CD14-positive monocyte (primary cell): ENCODE measurements around the gene DMRTC1. TPM values are rescaled to one million over a fixed set of nuclear protein-coding genes. Genes with fewer than 3 reads are reported as not detected.
"Not testable (repeated sequence)": the region's sequence is repeated elsewhere in the genome, so short reads cannot be mapped to it uniquely, and the experiment has no call there.

Experiments used
- DNase-seq, 3 donors: peaks; one replicate each; pipeline ENCODE4 v3.0.0-alpha.2; 2011 to 2022
- H2AFZ ChIP-seq: 2 replicates; pipeline ENCODE4 v1.6.0; 2012; ENCODE audit warnings: mild to moderate bottlenecking, low read depth, low read length, inconsistent platforms; ENCODE audit not compliant: insufficient read depth, poor library complexity, severe bottlenecking
- H3K27ac ChIP-seq, 2 donors: 1 replicate in 1 of 2; 2 replicates in 1 of 2; pipeline ENCODE4 v1.5.1; 2012 to 2013; ENCODE audit warnings: low read length in 2 of 2, control low read depth in 1 of 2, inconsistent platforms in 1 of 2, low read depth in 1 of 2, mild to moderate bottlenecking in 1 of 2
- H3K27me3 ChIP-seq, 2 donors: one replicate each; pipeline versions ENCODE4 v1.6.0 to v1.6.1; 2011 to 2013; ENCODE audit warnings: low read length in 2 of 2; ENCODE audit not compliant: control insufficient read depth in 2 of 2, insufficient read depth in 2 of 2
- H3K36me3 ChIP-seq, 2 donors: replicated peaks in 1 of 2; 1 replicate in 1 of 2; 2 replicates in 1 of 2; pipeline versions ENCODE4 v1.5.1 to v1.6.1; 2012 to 2013; ENCODE audit warnings: low read length in 2 of 2, control low read depth in 1 of 2, inconsistent platforms in 1 of 2, mild to moderate bottlenecking in 1 of 2; ENCODE audit not compliant: insufficient read depth in 2 of 2, control insufficient read depth in 1 of 2
- H3K4me1 ChIP-seq, 2 donors: 1 replicate in 1 of 2; 2 replicates in 1 of 2; pipeline versions ENCODE4 v1.5.1 to v1.6.1; 2012 to 2013; ENCODE audit warnings: low read length in 2 of 2, control low read depth in 1 of 2, inconsistent platforms in 1 of 2, mild to moderate bottlenecking in 1 of 2, moderate library complexity in 1 of 2; ENCODE audit not compliant: insufficient read depth in 2 of 2, control insufficient read depth in 1 of 2
- H3K4me2 ChIP-seq: replicated peaks from 2 replicates; pipeline ENCODE3; 2012; ENCODE audit warnings: low read length, moderate library complexity, mild to moderate bottlenecking; ENCODE audit not compliant: poor library complexity, severe bottlenecking; ENCODE audit errors: extremely low read depth
- H3K4me3 ChIP-seq, 3 experiments: fragments of 200-600 bp in 1 of 3; sonication (generic) in 1 of 3; replicated peaks in 1 of 3; 1 replicate in 2 of 3; 2 replicates in 1 of 3; pipeline ENCODE4 v1.5.1; 2011 to 2013; ENCODE audit warnings: low read length in 3 of 3, mild to moderate bottlenecking in 3 of 3, control low read depth in 2 of 3, low read depth in 2 of 3, inconsistent platforms in 1 of 3, moderate library complexity in 1 of 3
- H3K79me2 ChIP-seq: 2 replicates; pipeline ENCODE4 v1.6.0; 2012; ENCODE audit warnings: mild to moderate bottlenecking, control low read depth, inconsistent platforms, low read length, moderate library complexity; ENCODE audit not compliant: insufficient read depth
- H3K9ac ChIP-seq: 2 replicates; pipeline ENCODE4 v1.6.0; 2017; ENCODE audit warnings: low read length, mild to moderate bottlenecking; ENCODE audit not compliant: insufficient read depth, poor library complexity, severe bottlenecking
- H3K9me3 ChIP-seq, 2 donors: replicated peaks in 1 of 2; 1 replicate in 1 of 2; 2 replicates in 1 of 2; pipeline versions ENCODE4 v1.5.1 to v1.6.1; 2012 to 2013; ENCODE audit warnings: low read length in 2 of 2, control low read depth in 1 of 2; ENCODE audit not compliant: control insufficient read depth in 1 of 2, insufficient read depth in 1 of 2
- H4K20me1 ChIP-seq: 2 replicates; pipeline ENCODE4 v1.6.0; 2012; ENCODE audit warnings: mild to moderate bottlenecking, low read length, control low read depth, moderate library complexity; ENCODE audit not compliant: insufficient read depth
- H3K27ac Mint-ChIP-seq, 7 donors: one replicate each; pipeline ENCODE4 v1.8.0; 2020; ENCODE audit warnings: mild to moderate bottlenecking in 7 of 7, mixed read lengths in 7 of 7, moderate library complexity in 6 of 7, inconsistent platforms in 2 of 7
- H3K27me3 Mint-ChIP-seq, 3 donors: one replicate each; pipeline ENCODE4 v1.8.0; 2021 to 2022; ENCODE audit warnings: low read depth in 3 of 3, mild to moderate bottlenecking in 3 of 3, mixed read lengths in 3 of 3, moderate library complexity in 3 of 3, inconsistent platforms in 1 of 3
- H3K36me3 Mint-ChIP-seq, 2 donors: one replicate each; pipeline ENCODE4 v1.8.0; 2020; ENCODE audit warnings: mixed read lengths in 2 of 2, inconsistent platforms in 1 of 2, mild to moderate bottlenecking in 1 of 2
- H3K4me1 Mint-ChIP-seq: one replicate; pipeline ENCODE4 v1.8.0; 2020; ENCODE audit warnings: mild to moderate bottlenecking, mixed read lengths
- H3K4me3 Mint-ChIP-seq, 2 donors: one replicate each; pipeline ENCODE4 v1.8.0; 2020; ENCODE audit warnings: mild to moderate bottlenecking in 2 of 2, mixed read lengths in 2 of 2, moderate library complexity in 1 of 2
- H3K9me3 Mint-ChIP-seq, 7 donors: one replicate each; pipeline ENCODE4 v1.8.0; 2020 to 2022; ENCODE audit warnings: mixed read lengths in 7 of 7, mild to moderate bottlenecking in 6 of 7, moderate library complexity in 6 of 7, inconsistent platforms in 2 of 7
- WGBS: methylation state at CpG from one replicate; pipeline ENCODE4 v1.1.5; 2013; ENCODE audit warnings: missing lambda C conversion rate; ENCODE audit not compliant: insufficient coverage; 5-methylcytosine and 5-hydroxymethylcytosine counted together
- intact Hi-C, 2 donors: fragments of 100-400 bp; cut with micrococcal nuclease; formaldehyde crosslinking; loops; one replicate each; pipeline versions ENCODE4 v1.15.0 to v1.15.1; 2023
- polyA minus RNA-seq: library from RNA; depleted of rRNA, polyadenylated mRNA; stranded (reverse); fragments of >200 nt; gene quantifications from 2 replicates; pipeline ENCODE4 v1.2.3, GENCODE V29; 2012
- polyA plus RNA-seq, 3 donors: library from polyadenylated mRNA; depleted of rRNA in 1 of 3; unstranded in 2 of 3; stranded (reverse) in 1 of 3; fragments of 300-500 nt in 2 of 3; fragments of >200 nt in 1 of 3; fragmentation: Illumina TruSeq in 2 of 3; gene quantifications; 1 replicate in 2 of 3; 2 replicates in 1 of 3; pipeline ENCODE4 v1.2.3, GENCODE V29; 2012 to 2021
- total RNA-seq, 12 experiments: library from RNA in 1 of 12; stranded (reverse) in 1 of 12; fragments of 120-200 nt in 1 of 12; gene quantifications; one replicate each; pipeline ENCODE4 v1.2.4 and lab custom pipeline; 2013 to 2026; ENCODE audit warnings: mixed read lengths in 6 of 12, inconsistent platforms in 1 of 12

Gene DMRTC1
- total RNA-seq (2013): not detected
- polyA plus RNA-seq (not detected), polyA minus RNA-seq (not detected in 2 replicates), total RNA-seq (lab: John Stamatoyannopoulos, UW) (0 to 0.12 (median 0) reads per million in 11 experiments)

- H3K4me3 ChIP-seq, H3K36me3 Mint-ChIP-seq, DNase-seq, H3K4me1 Mint-ChIP-seq, H3K9me3 ChIP-seq, H3K27me3 ChIP-seq, H3K9ac ChIP-seq, H2AFZ ChIP-seq, H4K20me1 ChIP-seq, H3K79me2 ChIP-seq, H3K36me3 ChIP-seq, H3K4me3 Mint-ChIP-seq, H3K27ac Mint-ChIP-seq, H3K27ac ChIP-seq, H3K9me3 Mint-ChIP-seq, H3K4me1 ChIP-seq, H3K4me2 ChIP-seq, H3K27me3 Mint-ChIP-seq, intact Hi-C loops: not testable (repeated sequence)
- no CpG with 5 or more reads among the region's 15 CpGs for WGBS
Observed at GRCh38 chrX:72943819-72944169, at the start of gene DMRTC1. DMRTC1 (minus strand) TSS chrX:72943837; CDS start chrX:72875694, 68,143 bp downstream.

GRCh38 chrX:72980894-72981469 is 37.3 kb upstream of the DMRTC1 start:
- H3K9me3 Mint-ChIP-seq, H3K27ac ChIP-seq, H3K4me3 Mint-ChIP-seq, H3K79me2 ChIP-seq, H3K9ac ChIP-seq, H2AFZ ChIP-seq, H3K36me3 Mint-ChIP-seq, H3K27ac Mint-ChIP-seq, H3K36me3 ChIP-seq, H3K4me3 ChIP-seq, H3K4me1 ChIP-seq, H3K9me3 ChIP-seq, H3K27me3 ChIP-seq, H3K4me2 ChIP-seq, H4K20me1 ChIP-seq, H3K4me1 Mint-ChIP-seq, intact Hi-C loops, DNase-seq, H3K27me3 Mint-ChIP-seq: not testable (repeated sequence)
- WGBS: 81% methylated on average over 3 of the region's 5 CpGs

- H3K4me3 Mint-ChIP-seq, H3K27ac Mint-ChIP-seq: not testable (repeated sequence)
Observed at GRCh38 chrX:72974885-72975284, 31.2 kb upstream of the DMRTC1 start.

GRCh38 chrX:72971859-72972258 is 28.2 kb upstream of the DMRTC1 start:
- H3K4me3 ChIP-seq, H3K4me1 Mint-ChIP-seq, H3K9ac ChIP-seq, H3K4me1 ChIP-seq, H3K27ac ChIP-seq, H4K20me1 ChIP-seq, H3K27me3 Mint-ChIP-seq, H3K36me3 ChIP-seq, H3K4me3 Mint-ChIP-seq, intact Hi-C loops, H3K27me3 ChIP-seq, H2AFZ ChIP-seq, H3K4me2 ChIP-seq, DNase-seq, H3K79me2 ChIP-seq, H3K9me3 ChIP-seq, H3K9me3 Mint-ChIP-seq, H3K36me3 Mint-ChIP-seq, H3K27ac Mint-ChIP-seq: not testable (repeated sequence)
- no CpG with 5 or more reads among the region's 5 CpGs for WGBS

More at GRCh38 chrX:72974885-72975284, 31.2 kb upstream of the DMRTC1 start:
- H3K9me3 ChIP-seq, H3K4me3 ChIP-seq, H3K4me1 ChIP-seq, H3K36me3 ChIP-seq, H3K9ac ChIP-seq, H3K27me3 Mint-ChIP-seq, DNase-seq, H3K27me3 ChIP-seq, H3K4me1 Mint-ChIP-seq, H3K36me3 Mint-ChIP-seq, H3K9me3 Mint-ChIP-seq, H3K4me2 ChIP-seq, H3K79me2 ChIP-seq, intact Hi-C loops, H3K27ac ChIP-seq, H2AFZ ChIP-seq, H4K20me1 ChIP-seq: not testable (repeated sequence)
- no CpG with 5 or more reads among the region's 7 CpGs for WGBS
